Measurements from ENCODE around the gene XAGE2.

DNA sequence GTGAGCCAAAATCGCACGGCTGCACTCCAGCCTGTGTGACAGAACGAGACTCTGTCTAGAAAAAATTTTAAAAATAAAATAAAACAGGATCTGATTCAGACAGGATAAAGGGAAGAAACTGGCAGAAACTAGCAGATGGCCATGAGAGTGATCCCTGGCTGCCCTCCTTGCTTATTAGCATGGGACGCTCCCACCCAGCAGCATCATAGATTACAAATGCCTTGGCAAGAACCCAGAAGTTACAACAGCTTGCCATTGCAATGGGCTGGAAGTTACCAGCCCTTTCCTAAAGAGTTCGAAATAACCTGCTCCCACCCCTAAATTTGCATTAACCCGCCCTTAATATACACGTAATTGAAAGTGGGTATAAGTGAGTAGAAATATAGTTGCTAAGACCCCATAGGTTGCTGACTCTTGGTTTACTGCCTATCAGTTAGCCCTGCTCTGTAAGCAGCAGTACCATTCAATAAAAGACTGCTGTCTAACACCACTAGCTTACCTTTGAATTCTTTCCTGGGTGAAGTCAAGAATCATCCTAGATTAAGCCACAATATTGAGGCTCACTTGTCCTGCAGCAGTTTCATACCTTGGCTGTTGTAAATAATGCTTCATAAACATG is 9.1 kb upstream of the XAGE2 start:
- TF ChIP-seq POLR2AphosphoS5 (IDR thresholded peaks at IDR 0.05; ENCODE audit: low read depth) (no peak), CTCF (conservative IDR thresholded peaks at IDR 0.05; ENCODE audit: low read depth in 2 of 2) (no peak), EZH2phosphoT487 (IDR thresholded peaks at IDR 0.05; ENCODE audit: unreplicated experiment) (no peak), CREB1 (CRISPR knock-in tag; IDR thresholded peaks at IDR 0.05; ENCODE audit: low read depth) (no peak)
